HEK293 (cell line): ENCODE data around the gene CCDC40.
A peak's percentile ranks its signal among the peaks of the same experiment; 100 is the strongest.
"Not testable (repeated sequence)": the region's sequence is repeated elsewhere in the genome, so short reads cannot be mapped to it uniquely, and the experiment has no call there.

Experiments
- CTCF ChIA-PET: fragments of 350-600 bp; formaldehyde crosslinking; extraction: SDS; loops from one replicate; lab custom pipeline; 2021; ENCODE audit warnings: antibody characterized with exemption; lab: Yijun Ruan, JAX
- POLR2A ChIA-PET: fragments of 300-600 bp; formaldehyde crosslinking; extraction: SDS; loops from one replicate; lab custom pipeline; 2020; ENCODE audit warnings: antibody characterized with exemption, inconsistent platforms; lab: Yijun Ruan, JAX
- H3K27ac ChIP-seq: fragments of 200-500 bp; sonication (Bioruptor generic); 2 replicates; pipeline ENCODE4 v1.5.1; 2014; ENCODE audit warnings: low read depth, low read length, control low read depth, inconsistent platforms; ENCODE audit errors: extremely low read depth
- H3K36me3 ChIP-seq, 2 experiments: fragments of 200-500 bp in 1 of 2; sonication (Bioruptor generic) in 1 of 2; 1 replicate in 1 of 2; 2 replicates in 1 of 2; pipeline ENCODE4 v1.5.1; 2014 to 2017; ENCODE audit warnings: inconsistent platforms in 2 of 2, low read length in 2 of 2; ENCODE audit not compliant: control insufficient read depth in 2 of 2, insufficient read depth in 1 of 2
- H3K4me1 ChIP-seq: fragments of 200-500 bp; sonication (Bioruptor generic); 2 replicates; pipeline ENCODE4 v1.5.1; 2014; ENCODE audit warnings: mild to moderate bottlenecking, low read length, inconsistent platforms; ENCODE audit not compliant: control insufficient read depth, insufficient read depth
- H3K4me3 ChIP-seq: 2 replicates; pipeline ENCODE4 v1.5.1; 2011; ENCODE audit warnings: low read depth, mild to moderate bottlenecking, control low read depth, low read length, moderate library complexity
- H3K9me3 ChIP-seq: fragments of 200-500 bp; sonication (Bioruptor generic); 2 replicates; pipeline ENCODE4 v1.5.1; 2014; ENCODE audit warnings: low read depth, low read length, inconsistent platforms; ENCODE audit not compliant: control insufficient read depth, insufficient read depth
- GLIS1 ChIP-seq: fragments of 450-650 bp; formaldehyde crosslinking; IDR thresholded peaks from 2 replicates; pipeline ENCODE4 v1.5.1; 2016; ENCODE audit warnings: missing biosample characterization, missing genetic modification characterization
- KLF1 ChIP-seq: fragments of 450-650 bp; formaldehyde crosslinking; IDR thresholded peaks from 2 replicates; pipeline ENCODE4 v1.5.1; 2016; ENCODE audit warnings: missing biosample characterization, missing genetic modification characterization
- KLF17 ChIP-seq: fragments of 450-650 bp; formaldehyde crosslinking; IDR thresholded peaks from 2 replicates; pipeline ENCODE4 v1.5.1; 2016; ENCODE audit warnings: missing biosample characterization, missing genetic modification characterization
- MYNN ChIP-seq: fragments of 450-650 bp; formaldehyde crosslinking; IDR thresholded peaks from 2 replicates; pipeline ENCODE4 v1.5.1; 2016; ENCODE audit warnings: missing biosample characterization, missing genetic modification characterization, borderline replicate concordance
- PRDM10 ChIP-seq: fragments of 450-650 bp; formaldehyde crosslinking; IDR thresholded peaks from 2 replicates; pipeline ENCODE4 v1.5.1; 2016; ENCODE audit warnings: missing biosample characterization, missing genetic modification characterization
- SALL2 ChIP-seq: fragments of 450-650 bp; formaldehyde crosslinking; IDR thresholded peaks from 2 replicates; pipeline ENCODE4 v1.5.0; 2017; ENCODE audit warnings: missing biosample characterization, mild to moderate bottlenecking, missing genetic modification characterization, borderline replicate concordance
- SP2 ChIP-seq: fragments of 450-650 bp; formaldehyde crosslinking; IDR thresholded peaks from 2 replicates; pipeline ENCODE4 v1.5.1; 2016; ENCODE audit warnings: missing biosample characterization, missing genetic modification characterization
- ZBTB20 ChIP-seq: fragments of 450-650 bp; formaldehyde crosslinking; IDR thresholded peaks from 2 replicates; pipeline ENCODE4 v1.5.1; 2016; ENCODE audit warnings: missing biosample characterization, missing genetic modification characterization
- ZBTB26 ChIP-seq: fragments of 450-650 bp; formaldehyde crosslinking; optimal IDR thresholded peaks from 2 replicates; pipeline ENCODE3; 2016; ENCODE audit warnings: missing biosample characterization, mild to moderate bottlenecking, missing genetic modification characterization
- ZBTB6 ChIP-seq: fragments of 450-650 bp; formaldehyde crosslinking; IDR thresholded peaks from 2 replicates; pipeline ENCODE4 v1.5.1; 2017; ENCODE audit warnings: missing biosample characterization, missing genetic modification characterization
- ZFP37 ChIP-seq: fragments of 450-650 bp; formaldehyde crosslinking; IDR thresholded peaks from 2 replicates; pipeline ENCODE4 v1.5.1; 2016; ENCODE audit warnings: missing biosample characterization, missing genetic modification characterization
- ZNF114 ChIP-seq: fragments of 450-650 bp; formaldehyde crosslinking; IDR thresholded peaks from 2 replicates; pipeline ENCODE4 v1.5.0; 2017; ENCODE audit warnings: missing biosample characterization, missing genetic modification characterization
- ZNF148 ChIP-seq: fragments of 450-650 bp; formaldehyde crosslinking; IDR thresholded peaks from 2 replicates; pipeline ENCODE4 v1.5.0; 2017; ENCODE audit warnings: missing biosample characterization, missing genetic modification characterization, borderline replicate concordance
- ZNF18 ChIP-seq: fragments of 450-650 bp; formaldehyde crosslinking; IDR thresholded peaks from 2 replicates; pipeline ENCODE4 v1.5.1; 2016; ENCODE audit warnings: missing biosample characterization, missing genetic modification characterization
- ZNF26 ChIP-seq: fragments of 450-650 bp; formaldehyde crosslinking; IDR thresholded peaks from 2 replicates; pipeline ENCODE4 v1.5.1; 2016; ENCODE audit warnings: missing biosample characterization, missing genetic modification characterization
- ZNF362 ChIP-seq: fragments of 450-650 bp; formaldehyde crosslinking; IDR thresholded peaks from 2 replicates; pipeline ENCODE4 v1.5.1; 2016; ENCODE audit warnings: missing biosample characterization, missing genetic modification characterization
- ZNF473 ChIP-seq: fragments of 450-650 bp; formaldehyde crosslinking; IDR thresholded peaks from 2 replicates; pipeline ENCODE4 v1.5.1; 2017; ENCODE audit warnings: missing biosample characterization, missing genetic modification characterization
- ZNF585B ChIP-seq: fragments of 450-650 bp; formaldehyde crosslinking; IDR thresholded peaks from 2 replicates; pipeline ENCODE4 v1.5.1; 2016; ENCODE audit warnings: missing biosample characterization, missing genetic modification characterization
- ZSCAN30 ChIP-seq: fragments of 450-650 bp; IDR thresholded peaks from 2 replicates; pipeline ENCODE4 v1.5.1; 2018; ENCODE audit warnings: missing biosample characterization, mild to moderate bottlenecking, missing genetic modification characterization, moderate library complexity

CCDC40 gene

GRCh38 chr17:80089762-80090161 is 53.3 kb downstream of the CCDC40 start (continued):
- TF ChIP-seq ZNF18 (tag by site-specific recombination): no peak
- no peak for TF ChIP-seq ZNF473 (tag by site-specific recombination)
- no peak for TF ChIP-seq ZNF362
- TF ChIP-seq PRDM10: no peak
- TF ChIP-seq ZNF585B: no peak
- no peak for TF ChIP-seq ZBTB20 (tag by site-specific recombination)
- TF ChIP-seq ZSCAN30: no peak
- no peak for TF ChIP-seq ZNF148

GRCh38 chr17:80090164-80090563 is 53.7 kb downstream of the CCDC40 start:
- peak; percentile 30 for TF ChIP-seq ZBTB26
- CTCF ChIA-PET: interaction anchor here (3.2 to 3.3 kb wide), 2 partner anchors 11 kb away, joined by 22 to 31 read pairs; partner anchors contain the start of gene GAA

GRCh38 chr17:80091376-80091775 is 54.9 kb downstream of the CCDC40 start:
- Histone ChIP-seq H3K9me3 (no peaks in the 10 kb centered on the region), H3K36me3 (no peaks in the 10 kb centered on the region), H3K27ac (no peak overlapping the region), H3K4me3 (no peak overlapping the region), H3K4me1 (0 out of 2 replicates have a peak, but pooled peaks cover 2% of the 10 kb centered on the region)
- ChIA-PET POLR2A (interaction anchor here (1.5 kb wide), 1 partner anchor 10 kb away, joined by 5 read pairs; the partner anchor contains the start of gene GAA), CTCF (interaction anchor here (1.2 to 3.4 kb wide), 4 partner anchors 9 to 86 kb away, joined by 3 to 31 read pairs (median 14); partner anchors contain the start of gene GAA)
- no peak for TF ChIP-seq SALL2 (tag by site-specific recombination)
- TF ChIP-seq KLF1 (tag by site-specific recombination): no peak
- no peak for TF ChIP-seq KLF17 (tag by site-specific recombination)
- TF ChIP-seq ZFP37 (tag by site-specific recombination): no peak
- no peak for TF ChIP-seq ZNF114 (tag by site-specific recombination)
- no peak for TF ChIP-seq ZNF26 (tag by site-specific recombination)
- TF ChIP-seq ZBTB6: no peak
- no peak for TF ChIP-seq MYNN
- TF ChIP-seq GLIS1 (tag by site-specific recombination): no peak
- TF ChIP-seq SP2 (tag by site-specific recombination): no peak

More at GRCh38 chr17:80090164-80090563, 53.7 kb downstream of the CCDC40 start:
- H3K36me3 ChIP-seq, H3K4me3 ChIP-seq, H3K9me3 ChIP-seq, H3K27ac ChIP-seq, H3K4me1 ChIP-seq: not testable (repeated sequence)
- POLR2A ChIA-PET: interaction anchor here (0.6 kb wide), 1 partner anchor 895 kb away, joined by 3 read pairs; no protein-coding TSS in a partner anchor
